Measurements from ENCODE around the gene IGSF8. TPM values are rescaled to one million over a fixed set of nuclear protein-coding genes. Genes with fewer than 3 reads are reported as not detected.
A peak's percentile ranks its signal among the peaks of the same experiment; 100 is the strongest.
"Not testable (repeated sequence)": the region's sequence is repeated elsewhere in the genome, so short reads cannot be mapped to it uniquely, and the experiment has no call there.

Gene IGSF8
- total RNA-seq, 3 donors from 2014 or later, result 21.0 to 35.7 (median 24.5) TPM

GRCh38 chr1:160113407-160113806 lies 15.0 kb upstream of the IGSF8 start:
- no peak overlapping the region for H3K4me3 ChIP-seq

GRCh38 chr1:160112357-160112756 lies 13.9 kb upstream of the IGSF8 start:
- H3K27me3 ChIP-seq, result no peaks in the 10 kb centered on the region
- no peak overlapping the region for H3K4me3 ChIP-seq
- no peaks in the 10 kb centered on the region for H3K36me3 ChIP-seq
- intact Hi-C loops (cut with DNase I; ENCODE audit: low total_unique reads), result no loop called here
- H3K4me1 ChIP-seq, result no peaks in the 10 kb centered on the region
- TF ChIP-seq POLR2AphosphoS5 (IDR thresholded peaks at IDR 0.05), result no peak
- TF ChIP-seq POLR2A (IDR thresholded peaks at IDR 0.05), result no peak
- no peak for TF ChIP-seq CTCF (IDR thresholded peaks at IDR 0.05)
- no peaks in the 10 kb centered on the region for H3K9me3 ChIP-seq
- H3K27ac ChIP-seq, result no peak overlapping the region
- DNase-seq (ENCODE audit: low spot score in 2 of 2), result no peak

More at GRCh38 chr1:160113407-160113806, 15.0 kb upstream of the IGSF8 start:
- no peaks in the 10 kb centered on the region for H3K9me3 ChIP-seq
- no peaks in the 10 kb centered on the region for H3K27me3 ChIP-seq
- no peak overlapping the region for H3K27ac ChIP-seq
- TF ChIP-seq CTCF (IDR thresholded peaks at IDR 0.05) (no peak), POLR2A (IDR thresholded peaks at IDR 0.05) (no peak), POLR2AphosphoS5 (IDR thresholded peaks at IDR 0.05) (no peak)
- H3K36me3 ChIP-seq, result no peaks in the 10 kb centered on the region
- intact Hi-C loops (cut with DNase I; ENCODE audit: low total_unique reads), result no loop called here
- DNase-seq (ENCODE audit: low spot score in 2 of 2), result no peak
- H3K4me1 ChIP-seq, result no peaks in the 10 kb centered on the region

GRCh38 chr1:160111462-160111861 lies 13.0 kb upstream of the IGSF8 start:
- H3K36me3 ChIP-seq; H3K27me3 ChIP-seq; H3K9me3 ChIP-seq; H3K27ac ChIP-seq; intact Hi-C loops (cut with DNase I; ENCODE audit: low total_unique reads); DNase-seq (ENCODE audit: low spot score in 2 of 2); H3K4me1 ChIP-seq; H3K4me3 ChIP-seq: not testable (repeated sequence)

- TF ChIP-seq POLR2A (IDR thresholded peaks at IDR 0.05) (no peak), CTCF (IDR thresholded peaks at IDR 0.05) (no peak), POLR2AphosphoS5 (IDR thresholded peaks at IDR 0.05) (no peak)
- no peaks in the 10 kb centered on the region for H3K36me3 ChIP-seq
- intact Hi-C loops (cut with DNase I; ENCODE audit: low total_unique reads), result no loop called here
- no peaks in the 10 kb centered on the region for H3K9me3 ChIP-seq
- no peak for DNase-seq (ENCODE audit: low spot score in 2 of 2)
- peak overlapping the region; percentile 7 to 25 for H3K27ac ChIP-seq
- H3K27me3 ChIP-seq, result no peaks in the 10 kb centered on the region
- H3K4me3 ChIP-seq, result no peak overlapping the region
- H3K4me1 ChIP-seq, result no peaks in the 10 kb centered on the region
These were observed 11.3 kb upstream of the IGSF8 start for GRCh38 chr1:160109686-160110085.

GRCh38 chr1:160108888-160109662 lies 10.7 kb upstream of the IGSF8 start:
- Histone ChIP-seq H3K27me3 (no peaks in the 10 kb centered on the region), H3K4me3 (no peak overlapping the region), H3K27ac (peak overlapping the region; percentile 7 to 25), H3K36me3 (no peaks in the 10 kb centered on the region), H3K4me1 (peaks cover under 1 to 4% of the 10 kb centered on the region in 2 donors), H3K9me3 (no peaks in the 10 kb centered on the region)
- intact Hi-C loops (cut with DNase I; ENCODE audit: low total_unique reads), result no loop called here
- TF ChIP-seq POLR2AphosphoS5 (IDR thresholded peaks at IDR 0.05) (no peak), CTCF (IDR thresholded peaks at IDR 0.05) (peak in 1 of 3 donors; percentile 17)
- DNase-seq (ENCODE audit: low spot score in 2 of 2), result no peak
